Cerebellar nuclear complex (tissue), 1 donor: ENCODE measurements around the gene SORCS2.

ENCODE experiments used
- DNase-seq, 2 experiments: peaks; one replicate each; lab custom pipeline; 2025; lab: John Stamatoyannopoulos, UW

The SORCS2 gene

GRCh38 chr4:7326306-7326692, 134.0 kb downstream of the SORCS2 start:
- DNase-seq = no peak

- no peak for DNase-seq
Measured at GRCh38 chr4:7326693-7327340, 134.5 kb downstream of the SORCS2 start.

- DNase-seq = no peak
Measured at GRCh38 chr4:7327341-7327885, 135.1 kb downstream of the SORCS2 start.

- DNase-seq = no peak
Measured at GRCh38 chr4:7328162-7328912, 136.0 kb downstream of the SORCS2 start.

GRCh38 chr4:7328913-7329638, 136.7 kb downstream of the SORCS2 start:
- DNase-seq = peak; percentile 6 to 10

- DNase-seq = no peak
Measured at GRCh38 chr4:7330031-7330596, 137.8 kb downstream of the SORCS2 start.

DNA sequence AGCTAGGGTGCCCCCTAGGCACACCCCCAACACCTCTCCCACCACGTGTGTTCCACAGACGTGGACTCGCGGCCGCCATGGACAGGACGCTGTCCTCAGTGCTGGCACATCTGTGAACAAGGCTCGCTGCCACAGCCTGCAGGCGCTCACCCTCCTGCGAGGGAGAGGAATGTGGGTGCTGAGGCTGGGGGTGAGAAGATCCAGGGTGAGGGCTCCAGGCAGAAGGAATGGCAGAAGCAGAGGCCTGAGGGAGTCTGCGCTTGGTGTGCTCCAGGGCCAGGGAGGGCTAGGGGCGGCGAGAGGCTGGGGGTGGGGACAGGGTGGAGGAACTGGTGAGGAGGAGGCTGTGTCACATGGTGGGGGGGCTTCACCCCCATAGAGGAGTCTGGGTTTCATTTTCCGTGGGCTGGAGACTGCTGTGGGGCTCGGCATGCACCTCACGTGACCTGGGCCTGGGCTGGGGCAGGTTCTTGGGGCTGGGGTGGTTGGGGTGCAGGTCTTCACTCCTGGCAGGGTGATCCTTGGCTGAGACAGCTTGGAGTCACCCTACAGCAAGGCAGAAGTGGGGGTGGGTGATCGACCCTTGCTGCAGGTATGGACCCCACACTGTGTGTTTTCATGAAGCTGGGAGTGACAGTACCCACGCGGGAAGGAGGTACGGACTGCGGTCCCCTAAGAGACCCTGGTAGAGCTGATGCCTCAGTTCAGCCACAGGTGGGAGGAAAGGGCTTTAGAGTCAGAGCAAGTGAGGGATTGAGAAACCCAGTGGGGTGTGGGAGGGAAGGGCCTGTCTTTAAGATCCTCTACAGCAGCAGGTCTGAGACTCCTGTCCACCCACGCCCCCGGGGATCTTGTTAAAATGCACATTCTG, 138.7 kb downstream of the SORCS2 start:
- no peak for DNase-seq

DNA sequence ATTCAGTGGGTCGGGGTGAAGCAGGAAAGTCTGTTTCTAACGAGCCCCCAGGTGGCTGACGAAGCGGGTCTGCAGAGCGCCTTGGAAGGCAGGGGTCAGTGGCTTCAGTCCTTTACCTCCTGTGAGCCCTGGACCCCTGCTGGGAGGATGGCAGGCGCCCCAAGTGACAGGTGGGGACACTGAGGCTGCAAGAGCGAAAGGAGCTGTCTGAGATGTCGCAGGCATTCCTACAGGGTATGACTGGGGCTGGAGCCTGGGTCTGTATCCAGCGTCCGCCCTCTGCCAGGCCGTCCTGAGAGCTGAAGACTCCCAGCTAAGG, 139.3 kb downstream of the SORCS2 start:
- DNase-seq = no peak

DNA sequence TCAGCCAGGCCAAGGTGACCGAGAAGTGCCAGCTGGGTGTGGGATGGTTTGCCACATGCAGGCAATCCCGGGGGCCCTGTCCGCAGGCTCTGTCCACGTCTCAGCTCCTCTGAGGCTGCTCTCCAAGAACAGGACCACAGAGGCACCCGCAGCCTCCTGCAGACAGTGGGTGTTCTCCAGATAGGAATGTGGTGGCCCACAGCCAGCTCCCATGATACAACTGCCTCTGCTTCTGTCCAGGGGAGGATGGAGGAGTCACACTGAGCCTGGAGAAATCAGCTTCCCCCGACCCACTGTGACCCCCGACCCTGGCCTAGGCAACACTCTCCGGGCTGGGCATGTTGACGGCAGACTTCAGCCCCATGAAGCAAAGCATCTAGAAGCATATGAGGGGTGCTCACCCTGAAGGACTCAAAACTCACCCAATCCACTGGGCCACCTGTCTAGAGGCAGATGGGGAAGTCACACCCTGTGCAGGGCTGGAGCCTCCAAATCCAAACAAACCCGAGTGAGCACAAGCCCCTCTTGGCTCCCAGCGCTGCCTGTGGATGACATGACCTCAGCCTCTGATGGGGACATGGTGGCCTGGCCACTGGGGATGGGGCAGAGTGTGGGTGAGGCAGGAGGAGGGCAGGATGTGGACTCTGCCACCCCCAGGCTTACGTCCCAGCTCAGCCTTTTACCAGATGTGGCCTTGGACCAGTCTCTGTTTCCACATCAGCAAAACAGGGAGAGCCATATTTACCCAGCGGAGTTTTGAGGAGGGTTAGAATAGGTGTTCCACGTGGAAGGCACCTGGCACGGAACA, 140.1 kb downstream of the SORCS2 start:
- DNase-seq = no peak

GRCh38 chr4:7333024-7333780, 140.9 kb downstream of the SORCS2 start:
- no peak for DNase-seq

DNA sequence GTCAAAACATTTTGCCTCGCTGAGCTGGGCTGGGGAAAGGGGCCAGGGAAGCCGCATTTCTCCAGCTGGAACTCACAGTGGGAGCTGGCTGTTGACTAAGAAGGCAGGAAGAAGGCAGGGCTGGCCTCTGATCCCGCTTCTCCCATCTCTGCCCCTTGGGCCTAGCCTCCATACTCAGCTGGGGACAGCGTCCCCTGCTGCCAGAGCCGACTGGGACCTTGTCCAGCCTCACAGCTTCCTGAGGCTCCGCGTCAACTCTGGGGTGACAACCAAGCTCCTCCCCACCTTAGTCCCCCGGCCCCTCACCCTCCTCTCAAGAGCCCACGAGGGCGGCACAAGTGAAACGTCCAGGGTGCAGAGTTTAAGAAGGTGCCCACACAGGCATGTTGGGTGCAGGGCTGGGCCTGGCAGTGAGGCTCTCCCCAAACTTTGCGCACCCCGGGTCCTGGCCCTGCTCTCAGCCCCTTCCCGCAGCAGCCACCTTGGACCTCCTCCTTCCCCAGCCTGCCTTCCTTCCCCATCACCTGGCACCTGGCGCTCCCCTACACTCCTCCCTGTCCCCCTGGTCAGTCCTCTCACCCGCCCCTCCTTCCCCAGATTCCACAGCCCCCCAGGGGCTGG, 141.6 kb downstream of the SORCS2 start:
- no peak for DNase-seq

DNA sequence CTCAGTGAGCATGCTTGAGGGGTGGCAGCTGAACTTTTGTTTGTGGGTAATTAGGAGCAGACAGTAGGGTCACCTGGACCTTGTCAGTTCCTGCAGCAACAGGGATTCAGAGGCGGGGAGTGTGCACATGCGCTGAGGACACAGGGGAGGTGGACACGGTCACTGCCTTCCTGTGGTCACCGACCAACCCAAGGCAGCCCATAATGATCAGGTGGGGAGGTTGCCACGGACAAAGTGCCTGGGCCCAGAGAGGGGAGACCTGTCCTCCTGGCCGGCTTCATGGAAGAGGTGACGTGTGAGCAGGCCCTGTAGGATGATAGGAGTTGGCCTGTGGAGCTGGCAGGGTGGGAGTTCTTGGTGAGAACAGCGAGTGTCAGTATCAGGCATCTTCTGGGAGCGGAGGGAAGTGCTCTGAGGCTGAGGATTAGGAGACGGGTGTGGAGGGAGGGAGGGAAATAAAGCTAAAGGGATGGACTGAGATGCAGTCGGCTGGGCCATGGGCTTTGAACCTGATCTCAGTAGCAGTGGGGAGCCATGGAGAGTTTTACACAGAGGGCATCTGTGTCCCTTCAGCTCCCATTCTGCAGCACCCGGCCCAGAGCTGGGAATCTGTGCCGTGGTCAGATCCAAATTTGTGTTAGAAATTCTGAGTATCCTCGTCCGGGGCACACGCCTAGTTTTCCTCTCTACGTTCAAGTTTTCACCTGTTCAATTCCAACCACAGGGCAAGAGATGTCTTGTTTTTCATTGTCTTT, 142.4 kb downstream of the SORCS2 start:
- DNase-seq = no peak

DNA sequence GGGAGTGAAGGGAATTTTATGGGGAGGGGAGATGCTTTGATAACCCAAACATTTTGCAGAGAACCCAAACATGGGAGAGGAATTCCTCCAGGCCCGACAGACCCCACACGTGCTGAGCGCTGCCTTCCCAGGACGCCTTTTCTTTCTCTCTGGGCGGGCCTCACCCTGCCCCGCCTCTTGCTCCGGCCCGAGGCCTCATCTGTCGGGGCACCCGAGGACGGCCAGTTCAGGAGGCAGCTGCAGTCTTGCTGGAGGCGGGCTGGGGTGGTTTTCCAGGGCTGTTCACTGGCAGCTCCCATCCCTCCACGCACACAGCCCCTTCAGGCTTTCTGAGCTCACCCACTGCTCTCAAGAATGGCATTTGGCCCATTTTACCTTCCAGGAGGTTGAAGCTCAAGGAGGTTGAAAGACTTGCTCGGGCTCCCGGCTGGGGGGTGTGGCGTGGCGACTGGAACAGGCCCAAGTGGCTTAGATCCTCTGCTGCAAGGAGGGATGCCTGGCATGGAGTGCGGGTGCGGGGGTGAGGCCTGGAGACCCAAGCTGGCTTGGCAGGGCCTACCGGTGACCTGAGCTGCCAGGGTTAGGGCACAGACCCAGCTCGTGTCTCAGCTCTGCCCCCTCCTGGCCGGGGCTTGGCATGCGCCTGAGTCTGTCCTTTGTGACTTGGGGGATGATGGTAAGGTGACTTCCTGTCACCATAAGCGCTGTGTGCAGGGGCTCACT, 143.2 kb downstream of the SORCS2 start:
- no peak for DNase-seq

- no peak for DNase-seq
Measured at GRCh38 chr4:7336067-7336569, 143.8 kb downstream of the SORCS2 start.

GRCh38 chr4:7336732-7337131, 144.4 kb downstream of the SORCS2 start:
- DNase-seq = no peak

DNA sequence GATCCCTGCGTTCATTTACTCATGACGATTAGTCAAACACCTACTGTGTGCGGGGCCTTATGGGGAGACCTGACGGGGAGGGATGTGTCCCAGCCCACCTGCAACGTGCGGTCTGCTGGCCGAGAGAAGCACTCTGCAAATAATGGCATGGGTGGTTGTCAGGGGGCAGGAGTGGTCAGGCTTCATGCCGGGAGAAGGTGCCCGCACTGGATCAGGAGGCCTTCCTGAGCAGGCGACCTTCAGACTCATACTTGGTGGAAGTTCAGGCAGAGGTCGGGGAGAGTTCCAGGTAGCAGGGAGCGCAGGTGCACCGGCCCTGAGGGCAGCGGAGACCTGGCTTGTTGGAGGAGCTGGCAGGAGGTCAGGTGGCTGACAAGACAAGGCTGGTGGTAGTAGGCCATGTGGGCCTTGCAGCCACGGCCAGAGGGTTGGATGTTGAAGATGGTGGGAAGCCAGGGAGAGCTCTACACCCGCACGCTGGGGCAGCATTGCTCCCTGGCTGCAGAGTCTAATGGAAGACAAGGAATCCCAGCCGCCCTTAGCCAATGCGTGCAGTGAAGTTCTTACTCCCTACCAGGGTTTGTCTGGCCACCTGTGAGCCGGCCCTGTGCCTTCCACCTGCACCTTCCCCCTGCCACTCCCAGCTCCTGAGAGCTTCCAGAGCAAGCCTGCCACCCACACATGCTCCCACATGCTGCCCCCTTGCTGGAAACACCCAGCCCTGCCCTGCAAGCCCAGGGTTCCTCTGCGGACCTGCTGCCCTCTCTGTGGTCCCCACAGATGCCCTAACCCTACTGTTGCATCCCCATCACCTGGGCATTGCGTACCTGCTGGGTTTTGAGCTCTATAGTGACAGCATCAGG, 145.1 kb downstream of the SORCS2 start:
- DNase-seq = no peak

DNA sequence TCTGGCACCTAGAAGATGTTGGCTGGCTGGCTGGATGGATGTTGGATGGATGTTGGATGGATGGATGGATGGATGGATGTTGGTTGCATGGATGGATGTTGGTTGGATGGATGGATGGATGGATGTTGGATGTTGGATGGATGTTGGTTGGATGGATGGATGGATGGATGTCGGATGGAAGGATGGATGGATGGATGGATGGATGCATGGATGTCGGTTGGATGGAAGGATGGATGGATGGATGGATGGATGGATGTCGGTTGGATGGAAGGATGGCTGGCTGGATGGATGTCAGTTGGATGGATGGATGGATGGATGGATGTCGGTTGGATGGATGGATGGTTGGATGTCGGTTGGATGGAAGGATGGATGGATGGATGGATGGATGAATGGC, 145.7 kb downstream of the SORCS2 start:
- DNase-seq = no peak
